ENCODE measurements around the gene LTBP1.

Gene LTBP1

DNA sequence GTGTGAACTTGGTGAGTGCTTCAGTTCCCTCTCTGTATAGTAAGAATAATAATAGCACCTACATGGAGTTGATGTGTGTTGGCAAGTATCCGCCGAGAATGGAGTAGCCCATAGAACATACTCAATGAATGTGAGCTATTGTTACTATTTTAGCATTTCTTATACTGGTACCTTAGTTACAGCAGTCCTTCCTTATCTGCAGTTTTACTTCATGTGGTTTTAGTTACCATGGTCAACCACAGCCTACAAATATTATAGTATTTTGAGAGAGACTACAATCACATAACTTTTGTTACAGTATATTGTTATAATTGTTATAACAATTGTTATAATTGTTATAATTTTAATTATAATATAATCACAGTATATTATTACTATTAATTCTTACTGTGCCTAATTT, 377.2 kb downstream of the LTBP1 start:
- in situ Hi-C loops (cut with MboI; ENCODE audit: low sequenced_read_pairs): no loop called here

DNA sequence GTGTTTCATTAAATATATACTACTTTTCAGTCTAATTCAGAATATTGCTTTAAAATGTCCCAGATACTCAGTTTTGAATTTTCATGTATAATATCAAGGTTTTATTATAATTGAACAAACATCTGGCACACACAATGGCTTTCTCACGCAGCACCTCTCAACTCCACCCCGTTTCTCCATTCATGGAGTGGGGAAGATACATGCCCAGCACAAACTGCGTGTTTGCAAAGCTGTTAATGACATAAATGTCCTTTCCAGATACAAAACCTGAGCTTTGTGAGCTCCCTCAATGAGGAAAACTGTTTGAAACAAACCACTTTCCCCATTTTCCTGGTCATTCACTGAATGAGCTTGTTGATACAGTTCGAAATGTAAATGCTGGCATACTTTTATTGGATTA, 379.3 kb downstream of the LTBP1 start:
- in situ Hi-C loops (cut with MboI; ENCODE audit: low sequenced_read_pairs): no loop called here

GRCh38 chr2:33333433-33333832, 386.7 kb downstream of the LTBP1 start:
- in situ Hi-C loops (cut with MboI; ENCODE audit: low sequenced_read_pairs): no loop called here

DNA sequence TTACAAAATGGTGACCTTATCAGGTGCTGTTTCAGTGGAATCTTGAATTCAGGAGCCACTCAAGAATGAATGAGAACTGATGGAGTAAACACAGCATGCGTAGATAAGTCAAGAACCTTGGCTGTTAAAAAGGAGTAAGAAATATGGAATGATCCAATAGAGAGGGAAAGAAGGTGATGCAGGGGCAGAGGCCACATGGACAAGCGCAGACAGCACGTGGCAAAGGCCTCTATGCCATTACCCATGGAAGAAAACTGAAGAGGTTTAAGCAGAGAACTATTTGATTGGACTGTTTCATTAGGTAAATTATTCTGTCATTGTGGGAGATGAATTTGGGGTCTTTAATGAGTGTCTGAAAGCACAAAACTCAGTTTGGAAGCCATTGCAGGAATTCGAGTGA, 387.3 kb downstream of the LTBP1 start:
- in situ Hi-C loops (cut with MboI; ENCODE audit: low sequenced_read_pairs): no loop called here

DNA sequence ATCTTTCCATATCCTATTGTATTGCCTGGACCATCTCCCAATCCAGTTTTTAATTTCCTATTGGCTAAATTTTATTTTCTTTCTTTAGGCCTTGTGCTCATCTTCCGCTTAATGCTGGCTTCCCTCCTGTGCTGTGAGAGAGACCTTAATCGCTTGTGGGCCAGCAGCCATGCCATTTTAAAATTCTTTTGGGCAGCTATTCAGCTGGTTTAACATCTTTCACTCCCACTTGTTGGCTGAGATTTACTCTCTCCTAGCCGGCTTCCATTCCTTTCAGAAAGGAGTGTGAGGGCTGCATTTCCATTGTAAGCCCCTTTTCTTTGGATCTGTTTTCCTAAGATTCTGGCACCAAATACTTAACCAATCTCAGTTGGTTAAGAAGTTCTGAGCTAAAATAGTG, 388.8 kb downstream of the LTBP1 start:
- in situ Hi-C loops (cut with MboI; ENCODE audit: low sequenced_read_pairs): no loop called here

- in situ Hi-C loops (cut with MboI; ENCODE audit: low sequenced_read_pairs): no loop called here
These were observed 389.4 kb downstream of the LTBP1 start for GRCh38 chr2:33336036-33336625.

- in situ Hi-C loops (cut with MboI; ENCODE audit: low sequenced_read_pairs): no loop called here
These were observed 390.7 kb downstream of the LTBP1 start for GRCh38 chr2:33337385-33337960.

- in situ Hi-C loops (cut with MboI; ENCODE audit: low sequenced_read_pairs): no loop called here
These were observed 391.2 kb downstream of the LTBP1 start for GRCh38 chr2:33337981-33338380.

- in situ Hi-C loops (cut with MboI; ENCODE audit: low sequenced_read_pairs): no loop called here
These were observed 392.5 kb downstream of the LTBP1 start for GRCh38 chr2:33339269-33339668.

DNA sequence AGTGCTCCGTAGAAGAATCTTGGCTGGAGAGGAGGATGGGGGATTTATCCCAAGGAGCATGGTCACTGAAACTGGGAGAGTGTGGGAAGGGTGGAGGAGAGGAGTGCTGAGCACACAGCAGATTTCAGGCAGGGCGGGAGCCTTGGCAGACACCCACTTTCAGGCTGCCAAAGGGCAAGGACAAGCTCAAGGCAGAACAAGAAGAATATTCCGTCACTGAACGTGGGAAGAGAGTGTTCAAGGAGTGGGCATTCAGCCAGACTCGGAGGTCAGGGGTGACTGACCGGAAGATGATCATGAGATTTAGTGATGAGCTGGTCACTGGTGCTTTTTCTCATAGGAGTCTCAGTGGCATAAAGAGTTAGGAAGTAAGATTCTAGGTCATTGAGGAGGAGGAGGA, 393.5 kb downstream of the LTBP1 start:
- in situ Hi-C loops (cut with MboI; ENCODE audit: low sequenced_read_pairs): no loop called here

DNA sequence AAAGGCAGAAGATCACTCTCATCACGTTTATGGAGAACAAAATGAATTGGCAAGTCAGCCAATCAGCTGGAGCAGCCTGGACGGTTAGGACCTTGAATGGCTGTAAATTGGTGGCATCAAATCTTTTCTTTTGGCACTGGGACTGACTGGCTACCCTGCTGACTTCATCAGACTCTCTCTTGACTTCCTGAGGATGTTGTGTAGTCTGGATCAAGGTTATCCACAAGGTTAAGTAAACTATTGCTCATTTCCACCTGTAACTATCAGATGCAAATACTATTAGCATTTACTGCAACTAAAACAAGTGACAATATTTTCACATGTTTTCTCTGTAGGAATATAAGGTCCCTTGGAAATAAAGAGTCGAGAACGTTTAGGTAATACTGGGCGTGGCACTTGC, 395.4 kb downstream of the LTBP1 start:
- in situ Hi-C loops (cut with MboI; ENCODE audit: low sequenced_read_pairs): no loop called here

GRCh38 chr2:33342705-33343104, 396.0 kb downstream of the LTBP1 start:
- in situ Hi-C loops (cut with MboI; ENCODE audit: low sequenced_read_pairs): no loop called here

DNA sequence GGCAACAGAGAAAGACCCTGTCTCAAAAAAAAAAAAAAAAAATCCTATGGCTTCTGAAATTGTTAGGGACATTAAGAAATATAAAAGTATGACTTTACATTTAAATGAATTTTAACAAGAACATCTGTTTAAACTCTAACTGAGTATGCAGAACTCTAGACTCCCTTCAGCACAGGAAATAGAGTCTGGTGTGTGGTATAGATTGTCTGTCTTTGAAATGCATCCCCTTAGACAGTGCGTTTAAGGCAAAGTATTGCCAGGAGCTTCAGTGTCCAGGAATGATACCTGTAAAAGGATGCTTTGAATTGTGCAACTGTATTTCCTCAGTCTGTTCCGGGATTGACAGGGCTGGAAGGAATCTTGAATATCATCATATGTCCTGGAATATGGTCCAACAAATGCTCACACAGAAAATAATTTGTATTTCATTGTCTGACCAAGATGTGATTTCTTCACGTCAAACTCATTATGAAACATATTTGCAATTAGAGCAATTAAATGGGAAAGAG, 396.7 kb downstream of the LTBP1 start:
- in situ Hi-C loops (cut with MboI; ENCODE audit: low sequenced_read_pairs): no loop called here

GRCh38 chr2:33344230-33344629, 397.5 kb downstream of the LTBP1 start:
- in situ Hi-C loops (cut with MboI; ENCODE audit: low sequenced_read_pairs): no loop called here

DNA sequence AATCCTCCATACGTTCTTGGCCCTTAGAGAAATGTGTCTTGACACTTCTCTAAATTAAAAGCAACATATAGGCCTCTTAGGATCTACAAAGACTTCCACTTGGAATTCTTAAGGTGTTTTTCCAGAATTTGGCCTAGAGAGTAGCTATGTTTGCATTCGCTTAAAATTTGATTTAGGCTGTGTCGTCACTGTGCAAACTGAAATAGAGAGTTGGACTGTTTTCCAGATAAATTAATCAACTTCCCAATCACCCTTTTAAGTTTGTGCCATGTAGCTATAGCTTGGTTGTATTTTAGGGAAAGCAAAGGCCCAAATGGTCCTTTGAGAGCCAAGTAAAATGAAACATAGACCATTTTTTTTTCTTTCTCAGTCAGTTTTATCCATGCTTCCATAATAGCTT, 401.1 kb downstream of the LTBP1 start:
- in situ Hi-C loops (cut with MboI; ENCODE audit: low sequenced_read_pairs): no loop called here

DNA sequence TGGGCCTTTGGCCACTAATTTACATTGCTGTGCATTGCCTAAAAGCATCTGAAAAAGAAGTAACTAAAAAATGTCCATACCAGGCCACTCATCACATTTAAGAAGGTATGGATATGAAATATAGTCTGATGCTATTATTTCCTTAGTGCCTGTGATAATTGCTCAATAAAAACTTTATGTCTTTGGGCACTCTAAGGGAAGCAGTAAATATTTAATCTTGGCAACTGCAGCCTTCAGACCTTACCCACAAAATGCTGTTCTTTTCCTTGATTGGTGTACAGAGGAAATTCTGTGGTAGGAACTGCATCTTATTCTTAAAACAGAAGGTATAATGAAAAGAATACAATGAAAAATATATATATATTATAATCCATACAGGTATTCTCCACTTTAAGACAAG, 403.9 kb downstream of the LTBP1 start:
- in situ Hi-C loops (cut with MboI; ENCODE audit: low sequenced_read_pairs): loop anchor here (25.0 kb wide), 1 partner anchor 788 kb away; no protein-coding TSS in a partner anchor

DNA sequence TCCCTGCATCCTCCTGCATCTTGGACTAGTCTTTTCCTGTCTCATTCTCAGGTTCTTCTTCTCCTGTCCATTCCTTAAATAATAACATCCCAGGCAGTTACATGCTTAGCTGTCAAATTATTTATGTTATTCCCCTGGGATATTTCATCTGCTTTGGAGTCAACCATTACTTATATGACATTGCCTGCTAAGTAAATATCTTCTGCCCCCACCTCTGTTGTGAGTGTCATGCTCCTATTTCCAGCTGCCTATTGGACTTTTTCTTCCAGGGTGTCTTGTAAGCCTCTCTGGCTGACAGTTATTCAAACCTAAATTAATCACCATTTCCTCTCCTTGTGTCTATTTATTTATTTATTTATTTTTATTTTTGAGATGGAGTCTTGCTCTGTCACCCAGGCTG, 405.0 kb downstream of the LTBP1 start:
- in situ Hi-C loops (cut with MboI; ENCODE audit: low sequenced_read_pairs): loop anchor here (25.0 kb wide), 1 partner anchor 789 kb away; no protein-coding TSS in a partner anchor

DNA sequence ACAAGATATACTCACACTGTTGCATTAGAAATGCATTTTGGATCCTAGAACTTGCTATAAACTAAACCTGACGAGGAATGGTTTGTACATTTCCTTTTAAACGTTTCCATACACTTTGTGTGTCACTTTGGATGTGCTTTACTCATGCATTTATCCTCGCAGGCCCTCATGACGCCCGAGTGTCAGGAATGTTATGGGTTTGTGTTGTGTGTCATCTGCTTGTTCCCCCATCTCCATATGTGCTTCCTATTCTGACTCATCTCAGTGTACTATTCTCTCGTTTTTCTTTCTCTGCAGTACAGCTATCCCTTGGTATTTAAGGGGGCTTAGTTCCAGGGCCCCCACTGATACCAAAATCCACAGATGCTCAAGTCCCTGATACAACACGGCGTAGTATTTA, 408.2 kb downstream of the LTBP1 start:
- in situ Hi-C loops (cut with MboI; ENCODE audit: low sequenced_read_pairs): loop anchor here (25.0 kb wide), 1 partner anchor 793 kb away; no protein-coding TSS in a partner anchor

DNA sequence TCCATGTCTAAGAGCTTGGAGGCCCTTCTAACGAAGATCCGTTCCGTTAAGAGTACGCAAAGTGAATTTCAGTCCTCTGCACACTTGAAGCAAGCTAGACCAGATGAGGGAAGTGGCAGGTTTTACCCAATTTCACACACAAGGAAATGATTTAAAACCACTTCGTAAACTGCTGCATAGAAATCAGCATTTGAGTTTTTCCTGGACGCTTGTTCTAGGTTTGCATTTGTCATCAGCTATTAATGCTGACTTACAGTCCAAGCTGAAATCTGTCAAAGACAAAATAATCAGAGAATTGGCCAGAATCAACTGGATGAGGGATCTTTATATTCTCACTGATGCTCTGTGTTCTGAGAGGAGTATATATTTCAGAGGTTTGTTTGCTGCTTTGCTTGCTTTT, 412.1 kb downstream of the LTBP1 start:
- in situ Hi-C loops (cut with MboI; ENCODE audit: low sequenced_read_pairs): loop anchor here (25.0 kb wide), 1 partner anchor 797 kb away; no protein-coding TSS in a partner anchor

- in situ Hi-C loops (cut with MboI; ENCODE audit: low sequenced_read_pairs): loop anchor here (25.0 kb wide), 1 partner anchor 801 kb away; no protein-coding TSS in a partner anchor
These were observed 416.9 kb downstream of the LTBP1 start for GRCh38 chr2:33363325-33364298.

DNA sequence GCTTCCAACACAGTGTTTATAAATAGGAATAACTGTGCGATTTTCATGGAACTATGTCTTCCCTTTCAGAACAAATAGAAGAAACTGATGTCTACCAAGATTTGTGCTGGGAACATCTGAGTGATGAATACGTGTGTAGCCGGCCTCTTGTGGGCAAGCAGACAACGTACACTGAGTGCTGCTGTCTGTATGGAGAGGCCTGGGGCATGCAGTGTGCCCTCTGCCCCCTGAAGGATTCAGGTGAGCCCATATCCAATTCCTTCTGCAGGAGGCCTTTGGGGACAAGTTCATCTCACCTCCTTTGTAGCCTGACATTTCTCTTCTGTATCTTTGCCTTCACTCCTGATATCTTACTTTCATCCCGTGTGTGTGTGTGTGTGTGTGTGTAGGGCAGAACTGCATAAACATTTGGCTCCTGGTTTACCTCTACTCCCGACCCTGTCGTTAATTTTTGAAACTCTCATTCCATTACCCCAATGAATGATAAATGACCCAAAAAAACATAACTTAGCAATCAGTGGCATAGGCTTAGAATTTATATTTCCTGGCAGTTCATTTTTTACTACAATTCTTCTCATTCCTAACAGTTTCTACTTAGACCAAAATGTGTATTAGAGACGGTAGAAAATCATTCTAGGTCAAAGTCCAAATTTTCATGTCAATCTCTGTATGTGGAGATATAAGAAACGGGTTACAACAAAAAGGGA, 418.7 kb downstream of the LTBP1 start:
- in situ Hi-C loops (cut with MboI; ENCODE audit: low sequenced_read_pairs): loop anchor here (25.0 kb wide), 1 partner anchor 803 kb away; no protein-coding TSS in a partner anchor
